OCI-LY7 (cell line): ENCODE results near the gene CLCN2. TPM values are rescaled to one million over a fixed set of nuclear protein-coding genes. Genes with fewer than 3 reads are reported as not detected.

Source experiments
- BruUV-seq: library from RNA; stranded (reverse); fragments of 400-500 nt; replicated peaks from 2 replicates; lab custom pipeline; 2021; lab: Mats Ljungman, UMichigan
- CTCF ChIA-PET: fragments of 300-600 bp; sonication (Branson Sonifier 250); formaldehyde crosslinking; loops from one replicate; lab custom pipeline; 2022; ENCODE audit warnings: antibody characterized with exemption; ENCODE audit not compliant: unreplicated experiment; lab: Charles Lee
- POLR2A ChIA-PET: fragments of 300-600 bp; sonication (Branson Sonifier 250); formaldehyde crosslinking; loops from one replicate; lab custom pipeline; 2022; ENCODE audit warnings: antibody characterized with exemption; lab: Charles Lee
- DNase-seq: peaks from one replicate; pipeline ENCODE4 v3.0.0-alpha.2; 2015; ENCODE audit warnings: low spot score
- H2AFZ ChIP-seq: fragments of 200-600 bp; sonication (generic), shearing (Covaris generic); 2 replicates; pipeline ENCODE4 v1.6.1; 2014; ENCODE audit warnings: mild to moderate bottlenecking, antibody characterized with exemption, low read length, moderate library complexity
- H3K27ac ChIP-seq: fragments of 200-600 bp; sonication (generic); 2 replicates; pipeline ENCODE4 v1.5.1; 2014; ENCODE audit warnings: mixed run types, low read depth, mild to moderate bottlenecking, moderate library complexity, low read length, inconsistent platforms; ENCODE audit not compliant: poor library complexity, severe bottlenecking
- H3K36me3 ChIP-seq: fragments of 200-600 bp; sonication (generic); 2 replicates; pipeline ENCODE4 v1.6.1; 2014; ENCODE audit warnings: mild to moderate bottlenecking, antibody characterized with exemption, low read length, moderate library complexity, mixed read lengths; ENCODE audit not compliant: insufficient read depth
- H3K4me1 ChIP-seq: fragments of 200-600 bp; sonication (generic); 2 replicates; pipeline ENCODE4 v1.5.1; 2014; ENCODE audit warnings: mild to moderate bottlenecking, low read length; ENCODE audit not compliant: insufficient read depth, poor library complexity, severe bottlenecking
- H3K4me2 ChIP-seq: fragments of 200-600 bp; sonication (generic); 2 replicates; pipeline ENCODE4 v1.6.1; 2014; ENCODE audit warnings: mild to moderate bottlenecking, low read length
- H3K4me3 ChIP-seq: fragments of 200-600 bp; sonication (generic); 2 replicates; pipeline ENCODE4 v1.5.1; 2014; ENCODE audit warnings: mild to moderate bottlenecking, low read depth, low read length; ENCODE audit not compliant: poor library complexity, severe bottlenecking
- H3K79me2 ChIP-seq: fragments of 200-600 bp; sonication (generic); 2 replicates; pipeline ENCODE4 v1.6.1; 2016; ENCODE audit warnings: low read depth, mild to moderate bottlenecking, low read length, moderate library complexity, mixed read lengths; ENCODE audit not compliant: insufficient read depth
- H3K9me2 ChIP-seq: fragments of 200-600 bp; sonication (generic); 2 replicates; pipeline ENCODE4 v1.6.1; 2016; ENCODE audit warnings: mild to moderate bottlenecking, low read length, mixed read lengths; ENCODE audit not compliant: insufficient read depth
- H3K9me3 ChIP-seq: fragments of 200-600 bp; sonication (generic); 2 replicates; pipeline ENCODE4 v1.6.1; 2014; ENCODE audit warnings: mild to moderate bottlenecking, mixed run types, low read length, mixed read lengths
- H4K20me1 ChIP-seq: fragments of 200-600 bp; sonication (generic); 2 replicates; pipeline ENCODE4 v1.6.1; 2014; ENCODE audit warnings: mild to moderate bottlenecking, antibody characterized with exemption, low read length, moderate library complexity, mixed read lengths; ENCODE audit not compliant: insufficient read depth
- CTCF ChIP-seq: fragments of 200-600 bp; sonication (generic); conservative IDR thresholded peaks from 2 replicates; pipeline ENCODE4 v1.5.1; 2014; ENCODE audit warnings: mild to moderate bottlenecking, antibody characterized with exemption, low read length, moderate library complexity, mixed read lengths
- EZH2phosphoT487 ChIP-seq: fragments of 200-600 bp; sonication (generic); IDR thresholded peaks from 2 replicates; pipeline ENCODE4 v1.6.1; 2018; ENCODE audit warnings: low read depth, borderline replicate concordance, mild to moderate bottlenecking, mixed run types, antibody characterized with exemption, low read length, moderate library complexity, mixed read lengths
- intact Hi-C: fragments of 100-400 bp; cut with micrococcal nuclease; formaldehyde crosslinking; loops from one replicate; pipeline ENCODE4 v1.10.0; 2022; ENCODE audit not compliant: unreplicated experiment
- total RNA-seq, 2 experiments: library from RNA; depleted of rRNA in 1 of 2; stranded (reverse); fragments of >200 nt in 1 of 2; shearing (Covaris generic) in 1 of 2; gene quantifications; 2 replicates each; pipeline ENCODE4 v1.2.3, GENCODE V29; 2014 to 2022

The CLCN2 gene
- total RNA-seq, 2 experiments from 2014 or later, result 4.2 to 15.0 TPM

GRCh38 chr3:184311633-184312032 is 49.8 kb downstream of the CLCN2 start:
- Histone ChIP-seq H3K4me2 (no peak overlapping the region), H3K4me1 (peaks cover 15% of the 10 kb centered on the region)
- POLR2A ChIA-PET, result interaction anchor here (0.7 to 1.1 kb wide), 2 partner anchors 9 to 151 kb away, joined by 3 read pairs; no protein-coding TSS in a partner anchor

GRCh38 chr3:184308744-184309143 is 52.7 kb downstream of the CLCN2 start:
- no peak overlapping the region for H2AFZ ChIP-seq
- H3K4me1 ChIP-seq, result peaks cover 2% of the 10 kb centered on the region
- H4K20me1 ChIP-seq, result no peaks in the 10 kb centered on the region
- intact Hi-C loops, result no loop called here
- H3K4me2 ChIP-seq, result no peak overlapping the region
- peaks cover 61% of the 10 kb centered on the region for H3K36me3 ChIP-seq
- no peaks in the 10 kb centered on the region for H3K9me2 ChIP-seq
- TF ChIP-seq CTCF (no peak), EZH2phosphoT487 (no peak)
- H3K9me3 ChIP-seq, result no peaks in the 10 kb centered on the region
- TSS peak; percentile 74 for BruUV-seq
- ChIA-PET POLR2A (no interaction called here), CTCF (no interaction called here)
- no peak overlapping the region for H3K4me3 ChIP-seq
- no peak overlapping the region for H3K27ac ChIP-seq
- no peaks in the 10 kb centered on the region for H3K79me2 ChIP-seq
- no peak for DNase-seq

More at GRCh38 chr3:184311633-184312032, 49.8 kb downstream of the CLCN2 start:
- H3K27ac ChIP-seq, result no peak overlapping the region
- H3K9me3 ChIP-seq, result no peaks in the 10 kb centered on the region
- no peak overlapping the region for H3K4me3 ChIP-seq
- no peaks in the 10 kb centered on the region for H3K9me2 ChIP-seq
- no peak overlapping the region for H2AFZ ChIP-seq
- CTCF ChIA-PET, result no interaction called here
- no TSS peak for BruUV-seq
- peaks cover 20% of the 10 kb centered on the region for H3K79me2 ChIP-seq
- intact Hi-C loops, result loop anchor here (5.0 kb wide), 1 partner anchor 154 kb away; the partner anchor contains the start of gene DVL3
- TF ChIP-seq CTCF (no peak), EZH2phosphoT487 (no peak)
- peaks cover 52% of the 10 kb centered on the region for H3K36me3 ChIP-seq
- H4K20me1 ChIP-seq, result peaks cover 16% of the 10 kb centered on the region
- no peak for DNase-seq

- H3K27ac ChIP-seq, result no peak overlapping the region
- TF ChIP-seq EZH2phosphoT487, result no peak
- no peak for TF ChIP-seq CTCF
- H3K36me3 ChIP-seq, result peaks cover 70% of the 10 kb centered on the region
- no peak overlapping the region for H3K4me2 ChIP-seq
- ChIA-PET POLR2A (no interaction called here), CTCF (no interaction called here)
- no peaks in the 10 kb centered on the region for H3K79me2 ChIP-seq
- no TSS peak for BruUV-seq
- H3K4me3 ChIP-seq, result no peak overlapping the region
- H3K9me3 ChIP-seq, result no peaks in the 10 kb centered on the region
- no peaks in the 10 kb centered on the region for H4K20me1 ChIP-seq
- no peaks in the 10 kb centered on the region for H3K4me1 ChIP-seq
- intact Hi-C loops, result no loop called here
- H2AFZ ChIP-seq, result no peak overlapping the region
- no peak for DNase-seq
- H3K9me2 ChIP-seq, result no peaks in the 10 kb centered on the region
These were observed 53.5 kb downstream of the CLCN2 start for GRCh38 chr3:184307915-184308314.
